Islet of Langerhans (tissue), 1 donor: Measurements from ENCODE around the gene TOMM70.
A peak's percentile ranks its signal among the peaks of the same experiment; 100 is the strongest.

Experiments used
- FAIRE-seq: peaks from one replicate; lab custom pipeline; 2011; peaks lifted over from hg19 to GRCh38; lab: Jason Lieb, UNC

The TOMM70 gene

DNA sequence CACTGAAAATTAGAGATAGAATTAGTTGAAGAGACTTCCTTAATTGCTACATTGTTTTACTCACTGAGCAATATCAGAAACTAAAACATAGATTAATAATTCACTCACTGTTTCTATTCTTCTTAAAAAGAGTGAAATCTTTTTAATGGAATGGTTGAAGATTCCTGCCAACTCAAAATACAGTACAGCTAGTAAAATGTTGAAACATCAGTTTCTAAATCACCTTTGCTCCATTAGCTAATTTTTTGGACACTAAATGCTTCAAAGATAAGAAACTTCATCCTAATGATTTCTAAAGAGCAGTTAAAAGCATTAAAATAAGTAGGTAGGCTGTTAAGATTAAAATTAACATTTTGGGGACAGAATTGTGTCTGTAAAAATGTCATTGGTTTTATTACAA is 76.8 kb downstream of the TOMM70 start:
- no peak for FAIRE-seq

DNA sequence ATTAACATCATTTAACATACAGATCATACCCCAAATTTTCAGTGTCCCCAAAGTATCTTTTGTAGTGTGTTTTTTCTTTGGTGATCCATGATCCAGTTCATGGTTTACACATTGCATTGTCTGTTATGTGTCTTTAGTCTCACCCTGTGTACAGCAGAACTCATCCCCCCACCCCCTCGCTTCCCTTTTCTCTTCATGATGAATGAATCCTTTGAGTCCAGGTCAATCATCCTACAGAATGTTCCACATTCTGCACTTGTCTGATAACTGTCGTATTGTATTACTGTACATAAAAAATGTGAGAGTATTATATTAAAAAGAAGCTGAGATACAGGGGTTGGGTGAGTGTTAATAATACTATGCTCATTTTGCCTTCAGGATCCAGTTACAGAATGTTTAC is 80.9 kb downstream of the TOMM70 start:
- no peak for FAIRE-seq

DNA sequence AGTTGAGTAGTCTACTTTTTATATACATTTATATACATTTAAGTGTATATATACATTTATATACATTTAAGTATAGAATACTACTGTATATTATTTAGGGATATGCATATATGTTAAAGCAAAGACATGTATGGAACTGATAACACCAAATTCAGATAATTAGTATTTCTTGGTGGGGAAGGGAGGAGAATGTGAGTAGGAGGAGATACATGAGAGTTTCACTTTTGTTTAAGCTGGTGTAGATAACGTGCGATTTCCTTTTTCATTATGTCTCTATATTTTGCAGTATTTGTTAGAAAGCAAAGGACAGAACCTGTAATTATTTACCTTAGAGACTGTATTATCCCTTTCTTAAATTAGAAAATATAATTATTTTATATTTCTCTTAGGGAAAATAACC is 83.0 kb downstream of the TOMM70 start:
- FAIRE-seq = peak; percentile 30

DNA sequence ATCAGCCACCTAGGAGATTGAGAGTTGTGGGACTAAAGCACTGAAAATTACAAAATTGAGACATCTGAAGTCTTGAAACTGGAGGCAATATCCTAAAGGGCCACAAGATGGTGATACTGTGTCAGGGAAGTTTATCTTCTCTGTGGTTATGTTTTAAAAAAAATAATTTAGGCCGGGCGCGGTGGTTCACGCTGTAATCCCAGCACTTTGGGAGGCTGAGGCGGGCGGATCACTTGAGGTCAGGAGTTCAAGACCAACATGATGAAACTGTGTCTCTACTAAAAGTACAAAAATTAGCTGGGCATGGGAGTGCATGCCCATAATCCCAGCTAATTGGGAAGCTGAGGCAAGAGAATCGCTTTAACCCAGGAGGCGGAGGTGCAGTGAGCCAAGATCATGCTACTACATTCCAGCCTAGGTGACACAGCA is 84.2 kb downstream of the TOMM70 start:
- peak; percentile 89 for FAIRE-seq
